IPS-20b (cell line): ENCODE data around the gene RAB37.

ENCODE experiments used
- H3K27ac ChIP-seq: one replicate; pipeline ENCODE4 v1.5.1; 2013; ENCODE audit warnings: low read length
- H3K27me3 ChIP-seq: 2 replicates; pipeline ENCODE4 v1.6.1; 2013; ENCODE audit warnings: mild to moderate bottlenecking, low read length, inconsistent platforms; ENCODE audit not compliant: insufficient read depth
- H3K36me3 ChIP-seq: 2 replicates; pipeline ENCODE4 v1.6.1; 2013; ENCODE audit warnings: low read depth, mild to moderate bottlenecking, inconsistent platforms, low read length, moderate library complexity; ENCODE audit not compliant: insufficient read depth
- H3K4me1 ChIP-seq: 2 replicates; pipeline ENCODE4 v1.6.1; 2013; ENCODE audit warnings: mild to moderate bottlenecking, control low read depth, inconsistent platforms, low read length, moderate library complexity; ENCODE audit not compliant: insufficient read depth
- H3K4me3 ChIP-seq: 2 replicates; pipeline ENCODE4 v1.5.1; 2013; ENCODE audit warnings: mild to moderate bottlenecking, low read length, inconsistent platforms
- H3K9ac ChIP-seq: 2 replicates; pipeline ENCODE4 v1.6.1; 2013; ENCODE audit warnings: low read depth, mild to moderate bottlenecking, inconsistent platforms, low read length, moderate library complexity
- H3K9me3 ChIP-seq: 2 replicates; pipeline ENCODE4 v1.6.1; 2013; ENCODE audit warnings: mild to moderate bottlenecking, low read depth, low read length, inconsistent platforms; ENCODE audit not compliant: insufficient read depth

Gene RAB37

GRCh38 chr17:74748279-74748528, 11.1 kb downstream of the RAB37 start:
- H3K9ac ChIP-seq: no peak overlapping the region; the same call in 1 of the 2 replicates
- H3K27ac ChIP-seq: no peak overlapping the region
- H3K4me1 ChIP-seq: peaks cover 37% of the 10 kb centered on the region
- no peaks in the 10 kb centered on the region for H3K9me3 ChIP-seq
- no peaks in the 10 kb centered on the region for H3K36me3 ChIP-seq
- peaks cover 5% of the 10 kb centered on the region; the same call in 1 of the 2 replicates for H3K27me3 ChIP-seq
- H3K4me3 ChIP-seq: peak overlapping the region; percentile 54; the same call in 1 of the 2 replicates

- Histone ChIP-seq H3K27me3 (peaks cover 5% of the 10 kb centered on the region; the same call in 1 of the 2 replicates), H3K9me3 (no peaks in the 10 kb centered on the region), H3K36me3 (no peaks in the 10 kb centered on the region), H3K4me3 (peak within 1 kb of the TSS; percentile 90), H3K9ac (peak within 1 kb of the TSS; percentile 89), H3K27ac (no peak within 1 kb of the TSS), H3K4me1 (peaks cover 37% of the 10 kb centered on the region)
Measured at GRCh38 chr17:74748529-74749278, 11.6 kb downstream of the RAB37 start, which contains the start of gene NHERF1. TSS of gene NHERF1 (plus strand) at chr17:74748628. CDS start at chr17:74748847, 219 bp downstream.

- Histone ChIP-seq H3K4me1 (peaks cover 37% of the 10 kb centered on the region), H3K9ac (peak overlapping the region; percentile 89; the same call in 1 of the 2 replicates), H3K9me3 (no peaks in the 10 kb centered on the region), H3K27me3 (peaks cover 5% of the 10 kb centered on the region; the same call in 1 of the 2 replicates), H3K27ac (no peak overlapping the region), H3K36me3 (no peaks in the 10 kb centered on the region), H3K4me3 (peak overlapping the region; percentile 90)
Measured at GRCh38 chr17:74749279-74750038, 12.4 kb downstream of the RAB37 start.

GRCh38 chr17:74750039-74750326, 12.9 kb downstream of the RAB37 start:
- no peak overlapping the region for H3K27ac ChIP-seq
- peaks cover 5% of the 10 kb centered on the region; the same call in 1 of the 2 replicates for H3K27me3 ChIP-seq
- peaks cover 35% of the 10 kb centered on the region for H3K4me1 ChIP-seq
- peak overlapping the region; percentile 89 for H3K9ac ChIP-seq
- 0 out of 2 replicates have a peak, but pooled peaks cover 4% of the 10 kb centered on the region for H3K36me3 ChIP-seq
- no peaks in the 10 kb centered on the region for H3K9me3 ChIP-seq
- H3K4me3 ChIP-seq: peak overlapping the region; percentile 90

- peak overlapping the region; percentile 89 for H3K9ac ChIP-seq
- no peak overlapping the region for H3K27ac ChIP-seq
- H3K4me1 ChIP-seq: peaks cover 32% of the 10 kb centered on the region
- no peaks in the 10 kb centered on the region for H3K9me3 ChIP-seq
- 0 out of 2 replicates have a peak, but pooled peaks cover 5% of the 10 kb centered on the region for H3K36me3 ChIP-seq
- H3K27me3 ChIP-seq: peaks cover 5% of the 10 kb centered on the region; the same call in 1 of the 2 replicates
- H3K4me3 ChIP-seq: peak overlapping the region; percentile 90
Measured at GRCh38 chr17:74750327-74751069, 13.4 kb downstream of the RAB37 start.

GRCh38 chr17:74752415-74752814, 15.4 kb downstream of the RAB37 start:
- H3K36me3 ChIP-seq: 0 out of 2 replicates have a peak, but pooled peaks cover 5% of the 10 kb centered on the region
- H3K27me3 ChIP-seq: peaks cover 5% of the 10 kb centered on the region; the same call in 1 of the 2 replicates
- no peaks in the 10 kb centered on the region for H3K9me3 ChIP-seq
- no peak overlapping the region for H3K4me3 ChIP-seq
- no peak overlapping the region for H3K27ac ChIP-seq
- no peak overlapping the region for H3K9ac ChIP-seq
- H3K4me1 ChIP-seq: peaks cover 24% of the 10 kb centered on the region

GRCh38 chr17:74752822-74753401, 15.9 kb downstream of the RAB37 start:
- Histone ChIP-seq H3K27me3 (peaks cover 5% of the 10 kb centered on the region; the same call in 1 of the 2 replicates), H3K9me3 (no peaks in the 10 kb centered on the region), H3K27ac (no peak overlapping the region), H3K36me3 (0 out of 2 replicates have a peak, but pooled peaks cover 5% of the 10 kb centered on the region), H3K9ac (no peak overlapping the region), H3K4me3 (no peak overlapping the region), H3K4me1 (peaks cover 20% of the 10 kb centered on the region)

GRCh38 chr17:74754832-74755231, 17.8 kb downstream of the RAB37 start:
- Histone ChIP-seq H3K36me3 (0 out of 2 replicates have a peak, but pooled peaks cover 5% of the 10 kb centered on the region), H3K4me3 (no peak overlapping the region), H3K9ac (no peak overlapping the region), H3K27ac (no peak overlapping the region), H3K4me1 (peaks cover 31% of the 10 kb centered on the region), H3K27me3 (no peaks in the 10 kb centered on the region; the same call in 1 of the 2 replicates), H3K9me3 (no peaks in the 10 kb centered on the region)

- Histone ChIP-seq H3K27me3 (no peaks in the 10 kb centered on the region), H3K9ac (no peak overlapping the region), H3K27ac (no peak overlapping the region), H3K36me3 (0 out of 2 replicates have a peak, but pooled peaks cover 5% of the 10 kb centered on the region), H3K4me1 (peaks cover 33% of the 10 kb centered on the region), H3K4me3 (no peak overlapping the region), H3K9me3 (no peaks in the 10 kb centered on the region)
Measured at GRCh38 chr17:74755533-74755932, 18.5 kb downstream of the RAB37 start.

GRCh38 chr17:74756891-74757290, 19.8 kb downstream of the RAB37 start:
- Histone ChIP-seq H3K27me3 (no peaks in the 10 kb centered on the region), H3K9ac (no peak overlapping the region), H3K27ac (no peak overlapping the region), H3K36me3 (0 out of 2 replicates have a peak, but pooled peaks cover 5% of the 10 kb centered on the region), H3K4me3 (no peak overlapping the region), H3K4me1 (peaks cover 30% of the 10 kb centered on the region), H3K9me3 (no peaks in the 10 kb centered on the region)

GRCh38 chr17:74757502-74757901, 20.4 kb downstream of the RAB37 start:
- Histone ChIP-seq H3K9me3 (no peaks in the 10 kb centered on the region), H3K36me3 (0 out of 2 replicates have a peak, but pooled peaks cover 5% of the 10 kb centered on the region), H3K27me3 (no peaks in the 10 kb centered on the region), H3K27ac (no peak overlapping the region), H3K4me1 (peaks cover 29% of the 10 kb centered on the region), H3K9ac (no peak overlapping the region), H3K4me3 (no peak overlapping the region)
